Choroid plexus epithelial cell (primary cell): ENCODE results near the gene ATP9B.
A peak's percentile ranks its signal among the peaks of the same experiment; 100 is the strongest.

Experiments
- DNase-seq: peaks from one replicate; pipeline ENCODE4 v3.0.0-alpha.2; 2010; ENCODE audit warnings: low read depth
- H3K4me3 ChIP-seq: 2 replicates; pipeline ENCODE4 v1.5.1; 2011; ENCODE audit warnings: low read depth, mild to moderate bottlenecking, control low read depth, low read length, moderate library complexity
- TF ChIP-seq, protein P1 (sequence below): conservative IDR thresholded peaks from 2 replicates; pipeline ENCODE4 v1.5.1; 2011; ENCODE audit warnings: low read depth, mild to moderate bottlenecking, control low read depth, inconsistent platforms, low read length, moderate library complexity

Gene ATP9B

DNA sequence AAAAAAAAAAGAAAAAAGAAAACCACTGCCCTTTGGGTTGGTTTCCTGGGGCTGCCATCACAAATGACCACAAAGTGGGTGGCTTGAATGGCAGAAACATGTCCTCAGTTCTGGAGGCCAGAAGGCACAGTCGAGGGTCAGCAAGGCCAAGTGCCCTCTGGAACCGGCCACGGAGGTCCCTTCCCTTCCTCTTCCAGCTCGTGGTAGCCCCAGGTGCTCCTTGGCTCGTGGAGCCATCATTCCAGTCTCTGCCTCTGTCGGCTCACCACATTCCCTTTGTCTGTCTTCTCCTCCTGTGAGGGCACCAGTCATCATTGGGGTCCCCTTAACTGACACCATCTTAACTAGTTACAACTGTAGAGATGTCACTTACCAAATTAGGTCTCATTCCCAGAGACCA, 318.0 kb downstream of the ATP9B start:
- H3K4me3 ChIP-seq = no peak overlapping the region
- TF ChIP-seq, protein P1, sequence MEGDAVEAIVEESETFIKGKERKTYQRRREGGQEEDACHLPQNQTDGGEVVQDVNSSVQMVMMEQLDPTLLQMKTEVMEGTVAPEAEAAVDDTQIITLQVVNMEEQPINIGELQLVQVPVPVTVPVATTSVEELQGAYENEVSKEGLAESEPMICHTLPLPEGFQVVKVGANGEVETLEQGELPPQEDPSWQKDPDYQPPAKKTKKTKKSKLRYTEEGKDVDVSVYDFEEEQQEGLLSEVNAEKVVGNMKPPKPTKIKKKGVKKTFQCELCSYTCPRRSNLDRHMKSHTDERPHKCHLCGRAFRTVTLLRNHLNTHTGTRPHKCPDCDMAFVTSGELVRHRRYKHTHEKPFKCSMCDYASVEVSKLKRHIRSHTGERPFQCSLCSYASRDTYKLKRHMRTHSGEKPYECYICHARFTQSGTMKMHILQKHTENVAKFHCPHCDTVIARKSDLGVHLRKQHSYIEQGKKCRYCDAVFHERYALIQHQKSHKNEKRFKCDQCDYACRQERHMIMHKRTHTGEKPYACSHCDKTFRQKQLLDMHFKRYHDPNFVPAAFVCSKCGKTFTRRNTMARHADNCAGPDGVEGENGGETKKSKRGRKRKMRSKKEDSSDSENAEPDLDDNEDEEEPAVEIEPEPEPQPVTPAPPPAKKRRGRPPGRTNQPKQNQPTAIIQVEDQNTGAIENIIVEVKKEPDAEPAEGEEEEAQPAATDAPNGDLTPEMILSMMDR = no peak
- no peak for DNase-seq

DNA sequence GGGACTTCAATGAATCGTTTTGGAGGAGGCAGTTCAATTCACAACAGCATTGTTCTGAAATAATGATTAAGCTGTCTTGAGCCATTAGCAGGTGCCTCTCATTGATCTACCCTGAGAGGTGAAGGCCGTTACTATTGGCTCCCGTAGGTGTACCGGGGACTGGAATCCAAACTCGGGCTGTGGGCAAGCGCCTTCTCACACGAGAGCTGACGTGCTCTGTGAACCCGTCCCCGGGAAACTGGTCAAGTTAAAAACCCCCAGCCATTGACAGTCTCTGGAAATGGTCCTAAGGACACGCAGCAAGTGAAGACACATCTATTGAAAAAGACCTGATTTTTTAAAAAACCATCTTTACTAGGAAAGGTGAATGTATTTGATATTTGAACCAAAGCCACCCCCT, 318.4 kb downstream of the ATP9B start:
- no peak for DNase-seq
- no peak overlapping the region for H3K4me3 ChIP-seq
- TF ChIP-seq, protein P1 = no peak

DNA sequence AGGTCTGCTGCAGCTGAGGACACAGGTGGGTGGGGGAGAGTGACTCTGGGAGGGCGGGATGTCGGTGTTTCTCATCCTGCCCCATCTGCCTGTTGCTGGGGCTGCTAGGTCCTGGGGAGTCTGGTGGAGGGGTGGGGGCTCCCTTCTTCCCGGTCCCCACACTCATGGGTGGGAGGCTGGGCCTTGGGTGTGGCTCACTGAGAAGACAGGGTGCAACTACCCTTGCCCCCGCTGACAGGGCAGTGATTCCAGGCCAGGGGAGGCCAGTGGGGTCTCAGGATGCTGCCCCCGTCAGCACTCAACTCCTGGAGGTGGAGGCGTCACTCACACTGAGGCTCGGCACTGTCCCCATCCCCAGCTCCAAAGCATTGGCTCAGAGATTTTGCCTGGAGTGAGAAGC, 318.8 kb downstream of the ATP9B start:
- DNase-seq = no peak
- TF ChIP-seq, protein P1 = no peak

DNA sequence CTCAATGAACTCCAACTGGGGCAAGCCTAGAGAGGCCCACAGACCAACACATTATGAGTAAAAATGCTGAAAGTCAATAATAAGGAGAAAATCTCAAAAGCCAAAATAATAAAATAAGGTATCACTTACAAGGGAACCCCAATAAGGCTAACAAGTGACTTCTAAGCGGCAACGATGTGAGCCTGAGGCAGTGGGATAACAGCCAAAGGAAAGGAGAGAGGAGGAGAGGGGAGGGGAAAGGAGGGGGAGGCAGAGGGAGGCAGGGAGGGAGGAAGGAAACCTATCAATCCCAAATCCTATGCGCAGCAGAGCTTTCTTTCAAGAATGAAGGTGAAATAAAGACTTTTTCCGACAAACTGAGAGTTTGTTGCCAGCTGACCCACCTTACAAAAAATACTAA, 320.5 kb downstream of the ATP9B start:
- TF ChIP-seq, protein P1 = no peak
- no peak for DNase-seq
- no peak overlapping the region for H3K4me3 ChIP-seq

More for the DNA sequence above, 318.8 kb downstream of the ATP9B start:
- no peak overlapping the region for H3K4me3 ChIP-seq

DNA sequence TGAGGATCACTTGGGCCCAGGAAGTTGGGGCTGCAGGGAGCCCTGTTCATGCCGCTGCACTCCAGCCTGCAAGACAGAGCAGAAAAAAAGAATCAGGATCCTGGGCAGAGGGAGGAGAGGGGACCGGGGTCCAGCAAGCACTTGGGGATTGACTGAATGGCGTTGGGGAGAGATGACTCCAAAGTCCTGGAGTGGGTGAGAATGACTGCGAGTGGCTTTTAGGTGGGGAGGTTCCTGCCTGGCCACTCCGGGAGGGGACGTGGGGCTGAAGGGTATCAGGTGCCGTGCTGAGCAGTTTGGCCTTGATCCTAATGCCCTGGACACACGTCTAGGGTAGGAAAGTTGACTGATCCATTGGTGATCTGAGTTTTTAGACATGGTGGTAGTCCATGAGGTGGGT, 323.0 kb downstream of the ATP9B start:
- TF ChIP-seq, protein P1 = no peak
- H3K4me3 ChIP-seq = no peak overlapping the region
- DNase-seq = no peak

DNA sequence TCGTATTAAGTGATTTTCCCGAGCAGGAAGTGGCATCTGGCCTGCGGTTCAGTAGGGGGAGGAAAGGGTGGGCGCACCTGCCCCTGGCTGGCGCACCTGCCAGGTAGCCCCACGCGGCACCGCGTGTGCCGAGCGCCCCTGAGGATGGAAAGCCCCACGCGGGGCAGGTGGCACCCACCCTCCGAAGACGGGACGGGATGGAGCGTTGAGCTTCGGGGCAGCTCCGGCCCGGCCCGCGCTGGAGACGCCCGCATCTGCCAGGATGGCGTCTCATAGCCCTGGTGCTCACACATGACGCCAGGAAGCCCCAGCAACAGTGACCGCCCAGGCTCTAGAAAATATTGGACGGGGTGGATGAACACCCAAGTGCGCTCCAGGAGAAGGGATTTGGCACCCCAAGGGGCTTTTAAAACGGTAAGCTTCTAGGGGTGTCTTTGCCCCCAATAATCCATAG, 324.0 kb downstream of the ATP9B start:
- TF ChIP-seq, protein P1 = no peak
- no peak for DNase-seq
- H3K4me3 ChIP-seq = peak overlapping the region; percentile 55

DNA sequence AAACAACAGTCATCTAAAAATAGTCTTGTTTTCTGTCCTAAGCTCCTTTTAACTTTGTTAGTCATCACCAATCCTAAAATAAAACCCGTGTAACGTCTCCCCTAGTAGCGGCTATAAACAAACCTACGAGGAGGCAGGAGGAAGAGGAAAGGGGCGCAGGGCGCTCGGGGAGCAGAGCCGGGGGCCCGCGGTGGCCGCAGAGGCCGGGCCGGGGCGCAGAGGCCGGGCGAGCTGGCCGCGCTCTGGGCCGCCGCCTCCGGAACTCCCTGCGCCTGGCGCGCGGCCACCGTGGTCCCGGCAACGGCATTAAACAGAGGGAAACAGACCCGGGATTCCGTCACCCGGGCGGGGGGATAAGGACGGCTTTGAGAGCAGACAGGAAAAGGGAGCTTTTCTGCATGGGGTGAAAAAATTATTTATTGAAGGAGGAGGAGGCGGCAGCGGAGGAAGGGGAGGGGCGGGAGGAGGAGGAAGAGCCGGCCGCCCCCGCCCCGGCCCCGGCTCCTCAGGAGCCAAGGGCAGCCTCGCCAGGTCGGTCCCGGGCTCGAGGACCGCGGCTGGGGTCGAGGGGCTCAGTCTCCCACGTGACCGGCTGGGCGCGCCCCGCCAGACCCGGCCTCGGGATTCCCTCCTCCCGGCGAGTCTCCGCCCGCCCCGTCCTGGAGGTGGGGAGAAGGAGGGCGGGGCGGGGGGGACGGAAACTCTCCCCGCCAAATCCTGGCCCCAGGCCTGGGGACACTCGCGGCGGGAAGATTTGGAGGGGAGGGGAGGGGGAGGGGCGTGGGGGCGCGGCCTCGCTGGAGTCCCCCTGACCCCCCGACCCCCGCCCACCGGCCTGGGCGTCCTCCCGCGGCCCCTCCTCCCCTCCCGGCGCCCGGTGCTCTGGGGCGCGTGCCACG, 324.7 kb downstream of the ATP9B start:
- DNase-seq = peak; percentile 84
- peak overlapping the region; percentile 55 for H3K4me3 ChIP-seq
- TF ChIP-seq, protein P1 = no peak
